Panc1 (cell line): ENCODE results near the gene AP3B1.

ENCODE experiments used
- POLR2AphosphoS5 ChIP-seq: IDR thresholded peaks from 2 replicates; pipeline ENCODE4 v1.6.1; 2012; ENCODE audit warnings: mild to moderate bottlenecking, low read depth, low read length, moderate library complexity
- REST ChIP-seq, 2 experiments: IDR thresholded peaks; 2 replicates each; pipeline ENCODE4 v1.6.1; 2011 to 2012; ENCODE audit warnings: low read depth in 2 of 2, control low read depth in 1 of 2, low read length in 1 of 2, mild to moderate bottlenecking in 1 of 2, moderate library complexity in 1 of 2; ENCODE audit not compliant: insufficient read depth in 1 of 2
- TCF7L2 ChIP-seq: IDR thresholded peaks from 2 replicates; pipeline ENCODE4 v1.6.1; 2011; ENCODE audit warnings: mild to moderate bottlenecking, low read depth, low read length, inconsistent platforms
- TF ChIP-seq, protein P1 (sequence below): fragments of 450-650 bp; IDR thresholded peaks from 2 replicates; pipeline ENCODE4 v1.5.1; 2017; ENCODE audit warnings: mild to moderate bottlenecking

DNA sequence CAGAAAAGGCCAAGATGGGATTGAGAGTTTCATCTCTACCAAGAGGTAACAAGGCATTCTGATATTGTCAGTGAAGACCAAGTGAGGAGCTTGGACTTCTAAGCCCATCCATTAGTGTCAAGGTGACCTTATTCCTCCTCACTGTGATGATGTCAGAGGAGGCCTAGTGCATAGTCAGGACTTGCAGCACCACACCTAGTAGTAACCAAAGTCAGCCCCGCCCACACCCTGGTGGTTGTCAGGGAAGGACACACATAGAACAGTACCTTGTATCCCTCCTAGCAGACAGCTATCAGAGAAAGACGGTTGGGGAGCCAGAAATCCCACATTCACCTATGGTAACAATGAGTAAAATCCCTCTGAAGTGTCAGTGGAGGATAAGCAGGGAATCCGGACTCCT lies 111.7 kb downstream of the AP3B1 start:
- TF ChIP-seq POLR2AphosphoS5 (no peak), REST (IDR thresholded peaks at IDR 0.05; ENCODE audit: insufficient read depth in 1 of 2, low read depth in 2 of 2, low read length in 1 of 2) (no peak), TCF7L2 (no peak)
- TF ChIP-seq, protein P1, sequence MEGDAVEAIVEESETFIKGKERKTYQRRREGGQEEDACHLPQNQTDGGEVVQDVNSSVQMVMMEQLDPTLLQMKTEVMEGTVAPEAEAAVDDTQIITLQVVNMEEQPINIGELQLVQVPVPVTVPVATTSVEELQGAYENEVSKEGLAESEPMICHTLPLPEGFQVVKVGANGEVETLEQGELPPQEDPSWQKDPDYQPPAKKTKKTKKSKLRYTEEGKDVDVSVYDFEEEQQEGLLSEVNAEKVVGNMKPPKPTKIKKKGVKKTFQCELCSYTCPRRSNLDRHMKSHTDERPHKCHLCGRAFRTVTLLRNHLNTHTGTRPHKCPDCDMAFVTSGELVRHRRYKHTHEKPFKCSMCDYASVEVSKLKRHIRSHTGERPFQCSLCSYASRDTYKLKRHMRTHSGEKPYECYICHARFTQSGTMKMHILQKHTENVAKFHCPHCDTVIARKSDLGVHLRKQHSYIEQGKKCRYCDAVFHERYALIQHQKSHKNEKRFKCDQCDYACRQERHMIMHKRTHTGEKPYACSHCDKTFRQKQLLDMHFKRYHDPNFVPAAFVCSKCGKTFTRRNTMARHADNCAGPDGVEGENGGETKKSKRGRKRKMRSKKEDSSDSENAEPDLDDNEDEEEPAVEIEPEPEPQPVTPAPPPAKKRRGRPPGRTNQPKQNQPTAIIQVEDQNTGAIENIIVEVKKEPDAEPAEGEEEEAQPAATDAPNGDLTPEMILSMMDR = no peak
